Adrenal gland (tissue), 12 donors: ENCODE measurements around the gene DUS3L. TPM values are rescaled to one million over a fixed set of nuclear protein-coding genes. Genes with fewer than 3 reads are reported as not detected.
"Not testable (repeated sequence)": the region's sequence is repeated elsewhere in the genome, so short reads cannot be mapped to it uniquely, and the experiment has no call there.

ENCODE experiments used
- DNase-seq, 7 donors: peaks; one replicate each; pipeline ENCODE4 v3.0.0-alpha.2; 2019 to 2020
- H3K27ac ChIP-seq, 5 donors: fragments of 200-600 bp; sonication (generic) in 4 of 5; 1 replicate in 3 of 5; 2 replicates in 2 of 5; pipeline versions ENCODE4 v1.5.1 to v1.8.0; 2016 to 2020; ENCODE audit warnings: mild to moderate bottlenecking in 1 of 5
- H3K27me3 ChIP-seq: fragments of 200-600 bp; 2 replicates; pipeline ENCODE4 v1.8.0; 2021
- H3K36me3 ChIP-seq, 2 donors: fragments of 200-600 bp; replicated peaks in 1 of 2; 1 replicate in 1 of 2; 2 replicates in 1 of 2; pipeline versions ENCODE4 v1.5.1 to v1.8.0; 2018 to 2022
- H3K4me1 ChIP-seq, 2 donors: fragments of 200-600 bp; replicated peaks in 1 of 2; 1 replicate in 1 of 2; 2 replicates in 1 of 2; pipeline versions ENCODE4 v1.5.1 to v1.8.0; 2018 to 2021
- H3K4me3 ChIP-seq, 4 donors: fragments of 200-600 bp; sonication (generic) in 3 of 4; one replicate each; pipeline ENCODE4 v1.5.1; 2016 to 2018
- H3K9me3 ChIP-seq, 3 donors: fragments of 200-600 bp; sonication (generic) in 1 of 3; replicated peaks in 1 of 3; 1 replicate in 2 of 3; 2 replicates in 1 of 3; pipeline versions ENCODE4 v1.5.1 to v1.8.0; 2016 to 2021
- CTCF ChIP-seq, 6 experiments: fragments of 450-650 bp in 4 of 6; fragments of 200-600 bp in 2 of 6; sonication (generic) in 1 of 6; IDR thresholded peaks; 1 replicate in 5 of 6; 2 replicates in 1 of 6; pipeline versions ENCODE4 v1.5.1 to v1.8.0; 2016 to 2021; ENCODE audit warnings: antibody characterized with exemption in 6 of 6, mild to moderate bottlenecking in 2 of 6, moderate library complexity in 1 of 6
- POLR2A ChIP-seq, 2 donors: fragments of 450-650 bp; IDR thresholded peaks; one replicate each; pipeline ENCODE4 v1.6.1; 2017; ENCODE audit warnings: antibody characterized with exemption in 2 of 2, mild to moderate bottlenecking in 2 of 2, moderate library complexity in 1 of 2
- WGBS, 4 donors: extraction: QIAGEN DNeasy Blood & Tissue Kit in 2 of 4; methylation state at CpG; one replicate each; pipeline versions ENCODE4 v1.1.5 to v1.1.7; 2013 to 2017; 5-methylcytosine and 5-hydroxymethylcytosine counted together
- intact Hi-C, 2 donors: fragments of 100-400 bp; cut with DNase I; formaldehyde crosslinking; loops; one replicate each; pipeline versions ENCODE4 v1.14.1 to v1.15.0; 2022 to 2023
- polyA plus RNA-seq, 3 donors: library from polyadenylated mRNA; stranded (reverse); fragments of 200-250 nt in 2 of 3; fragments of 350-450 nt in 1 of 3; fragmentation: Illumina TruSeq in 1 of 3; extraction: RNeasy Lipid Tissue Mini Kit (QIAGEN cat#74804) in 1 of 3; gene quantifications; one replicate each; pipeline ENCODE4 v1.2.3, GENCODE V29; 2013 to 2014
- total RNA-seq, 9 donors: library from RNA; depleted of rRNA in 4 of 9; stranded (reverse); fragments of >200 nt in 4 of 9; fragments of 120-200 nt in 1 of 9; fragmentation: NEBNext Ultra II Directional in 1 of 9; extraction: Animal tissue kit (Norgen Biotek cat#: 25700) in 1 of 9; gene quantifications; one replicate each; pipeline versions ENCODE4 v1.1.0 to v1.2.4, GENCODE V29; 2013 to 2023
- donor health status: healthy with polysubstance abuse.
- donor health status: Bipolar disorder and iron deficiency.
- donor health status: DM: yes; HTN: yes; CAD: no.
- donor health status: DM: no; HTN: no; CAD: no.
- donor health status: DM: no; HTN: no; CAD: no.
- donor health status: DM: yes; HTN: yes; CAD: no.

The DUS3L gene
- total and polyA plus RNA-seq, 12 donors = 10.9 to 142 (median 31.5) TPM

GRCh38 chr19:5785423-5785822 is 5.5 kb downstream of the DUS3L start:
- Histone ChIP-seq H3K27ac (no peak overlapping the region), H3K4me3 (no peak overlapping the region), H3K4me1 (peaks cover 5 to 8% of the 10 kb centered on the region in 2 donors), H3K27me3 (no peaks in the 10 kb centered on the region), H3K9me3 (no peaks in the 10 kb centered on the region), H3K36me3 (peaks cover 0 to 56% of the 10 kb centered on the region in 2 donors)
- intact Hi-C loops = no loop called here
- WGBS, 4 donors = 75 to 100% (median 96%) methylated on average over 1 to 37 of the region's 37 CpGs
- no peak for DNase-seq
- no peak for TF ChIP-seq CTCF (IDR thresholded peaks at IDR 0.05)
- TF ChIP-seq POLR2A (IDR thresholded peaks at IDR 0.05) = no peak

- Histone ChIP-seq H3K9me3 (no peaks in the 10 kb centered on the region), H3K27me3 (no peaks in the 10 kb centered on the region), H3K4me3 (no peak within 1 kb of the TSS), H3K4me1 (peaks cover 0 to under 1% of the 10 kb centered on the region in 2 donors), H3K36me3 (peaks cover 0 to 52% of the 10 kb centered on the region in 2 donors), H3K27ac (no peak within 1 kb of the TSS)
- no peak for TF ChIP-seq POLR2A (IDR thresholded peaks at IDR 0.05)
- no peak for TF ChIP-seq CTCF (IDR thresholded peaks at IDR 0.05)
- intact Hi-C loops = no loop called here
- DNase-seq = no peak
- 82 to 91% (median 87%) methylated on average over 6 to 15 of the region's 15 CpGs for WGBS, 4 donors
These were observed 6.3 kb downstream of the DUS3L start, which contains the start of gene PRR22 for GRCh38 chr19:5784581-5785147. Gene PRR22, minus strand, starts transcription at chr19:5784746. Its CDS starts 86 bp downstream, at chr19:5784660.

- TF ChIP-seq CTCF (IDR thresholded peaks at IDR 0.05) (no peak), POLR2A (IDR thresholded peaks at IDR 0.05) (no peak)
- no peak for DNase-seq
- Histone ChIP-seq H3K4me1 (no peaks in the 10 kb centered on the region), H3K4me3 (no peak overlapping the region), H3K27me3 (no peaks in the 10 kb centered on the region), H3K36me3 (peaks cover 0 to 37% of the 10 kb centered on the region in 2 donors), H3K9me3 (no peaks in the 10 kb centered on the region), H3K27ac (no peak overlapping the region)
- intact Hi-C loops = no loop called here
- WGBS, 4 donors = 54 to 69% (median 67%) methylated on average over 16 to 48 of the region's 48 CpGs; no CpG with 5 or more reads in 1 of the 4 donors
These were observed 7.7 kb downstream of the DUS3L start for GRCh38 chr19:5782945-5783919.

GRCh38 chr19:5782322-5782721 is 8.6 kb downstream of the DUS3L start:
- no peaks in the 10 kb centered on the region for H3K4me1 ChIP-seq
- 68 to 100% (median 83%) methylated on average over 2 to 9 of the region's 9 CpGs for WGBS, 4 donors
- intact Hi-C loops = no loop called here

DNA sequence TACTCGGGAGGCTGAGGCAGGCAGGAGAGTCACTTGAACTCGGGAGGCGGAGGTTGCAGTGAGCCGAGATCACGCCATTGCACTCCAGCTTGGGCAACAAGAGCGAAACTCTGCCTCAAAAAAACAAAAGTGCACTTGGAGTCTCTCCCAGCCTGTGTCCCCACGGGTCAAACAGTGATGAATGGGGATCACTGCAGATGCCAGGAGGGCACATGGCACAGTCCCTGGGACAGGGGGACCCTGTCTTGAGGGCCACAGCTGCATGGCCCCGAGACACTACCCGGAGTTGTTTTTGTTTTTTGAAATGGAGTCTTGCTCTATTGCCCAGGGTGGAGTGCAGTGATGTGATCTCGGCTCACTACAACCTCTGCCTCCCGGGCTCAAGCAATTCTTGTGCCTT is 10.0 kb downstream of the DUS3L start:
- H3K27ac ChIP-seq, H3K9me3 ChIP-seq, H3K27me3 ChIP-seq, H3K4me1 ChIP-seq, DNase-seq, intact Hi-C loops, H3K4me3 ChIP-seq: not testable (repeated sequence)
- 79 to 80% (median 80%) methylated on average over 8 to 11 of the region's 11 CpGs for WGBS, 4 donors
- peaks cover 0 to 14% of the 10 kb centered on the region in 2 donors for H3K36me3 ChIP-seq

More at GRCh38 chr19:5782322-5782721, 8.6 kb downstream of the DUS3L start:
- H3K27ac ChIP-seq = no peak overlapping the region
- H3K27me3 ChIP-seq = no peaks in the 10 kb centered on the region
- TF ChIP-seq CTCF (IDR thresholded peaks at IDR 0.05) (no peak), POLR2A (IDR thresholded peaks at IDR 0.05) (no peak)
- no peaks in the 10 kb centered on the region for H3K9me3 ChIP-seq
- DNase-seq = no peak
- peaks cover 0 to 28% of the 10 kb centered on the region in 2 donors for H3K36me3 ChIP-seq
- no peak overlapping the region for H3K4me3 ChIP-seq
